8988T (cell line): ENCODE results near the gene FBXL5.

Experiments
- DNase-seq: peaks from one replicate; pipeline ENCODE4 v3.0.0; 2011

The FBXL5 gene

GRCh38 chr4:15655223-15656037 lies at the start of gene FBXL5:
TSS of gene FBXL5 (minus strand) at chr4:15655357. CDS start at chr4:15655287, 70 bp downstream.
- DNase-seq = peak; percentile 90

GRCh38 chr4:15704129-15704528 lies 49.0 kb upstream of the FBXL5 start:
- DNase-seq = no peak

GRCh38 chr4:15703439-15703838 lies 48.3 kb upstream of the FBXL5 start:
- DNase-seq = no peak

- peak; percentile 27 for DNase-seq
Observed at GRCh38 chr4:15702941-15703403, 47.8 kb upstream of the FBXL5 start, which contains the start of gene BST1. TSS of gene BST1 (plus strand) at chr4:15703065. CDS start at chr4:15703145, 80 bp downstream.

- DNase-seq = no peak
Observed at GRCh38 chr4:15696866-15697265, 41.7 kb upstream of the FBXL5 start.

- no peak for DNase-seq
Observed at GRCh38 chr4:15695729-15696128, 40.6 kb upstream of the FBXL5 start.

GRCh38 chr4:15695240-15695699 lies 40.1 kb upstream of the FBXL5 start:
- DNase-seq = no peak

GRCh38 chr4:15694431-15694830 lies 39.3 kb upstream of the FBXL5 start:
- DNase-seq = no peak

GRCh38 chr4:15692602-15693001 lies 37.4 kb upstream of the FBXL5 start:
- no peak for DNase-seq

GRCh38 chr4:15691346-15692135 lies 36.4 kb upstream of the FBXL5 start:
- no peak for DNase-seq

GRCh38 chr4:15690020-15690809 lies 35.1 kb upstream of the FBXL5 start:
- no peak for DNase-seq

- no peak for DNase-seq
Observed at GRCh38 chr4:15689540-15689939, 34.4 kb upstream of the FBXL5 start.

GRCh38 chr4:15688051-15688450 lies 32.9 kb upstream of the FBXL5 start:
- no peak for DNase-seq

GRCh38 chr4:15684498-15684897 lies 29.3 kb upstream of the FBXL5 start:
- DNase-seq = no peak

GRCh38 chr4:15683143-15683495 lies 28.0 kb upstream of the FBXL5 start:
- no peak for DNase-seq

- no peak for DNase-seq
Observed at GRCh38 chr4:15682242-15683142, 27.3 kb upstream of the FBXL5 start.

GRCh38 chr4:15681372-15682241 lies 26.4 kb upstream of the FBXL5 start, which contains the start of gene FAM200B:
TSS of gene FAM200B (plus strand) at chr4:15681827. CDS start at chr4:15686978, 5,151 bp downstream.
- DNase-seq = peak; percentile 65

GRCh38 chr4:15681067-15681371 lies 25.9 kb upstream of the FBXL5 start:
- DNase-seq = no peak

- DNase-seq = no peak
Observed at GRCh38 chr4:15677507-15677988, 22.4 kb upstream of the FBXL5 start.

- DNase-seq = no peak
Observed at GRCh38 chr4:15676899-15677298, 21.7 kb upstream of the FBXL5 start.

GRCh38 chr4:15676039-15676438 lies 20.9 kb upstream of the FBXL5 start:
- no peak for DNase-seq
